ENCODE measurements around the gene SYN1. TPM values are rescaled to one million over a fixed set of nuclear protein-coding genes. Genes with fewer than 3 reads are reported as not detected.

The SYN1 gene
- total RNA-seq, 1 donor from 2014 or later: 0.12 TPM

DNA sequence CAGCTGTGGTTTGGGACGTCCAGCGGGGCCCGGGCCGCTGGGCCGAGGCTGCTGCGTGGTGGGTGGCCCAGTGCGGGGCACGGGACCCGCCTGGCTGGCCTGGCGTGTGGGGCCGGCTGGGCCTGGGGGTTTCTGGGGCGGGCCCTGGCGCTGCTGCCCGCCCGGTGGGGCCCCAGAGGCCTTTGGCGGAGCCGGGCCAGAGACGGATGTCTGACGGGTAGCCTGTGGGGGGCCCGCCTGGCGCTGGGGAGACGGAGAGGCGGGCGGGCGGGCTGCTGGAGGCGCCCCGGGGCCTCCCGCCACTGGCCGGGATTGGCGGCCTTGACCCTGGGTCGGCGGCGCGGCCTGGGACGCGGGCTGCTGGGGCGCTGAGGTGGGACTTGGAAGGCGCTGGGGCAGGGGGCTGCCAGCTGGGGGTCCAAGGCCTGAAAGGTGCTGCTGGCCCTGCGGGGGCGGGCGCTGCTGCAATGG, 45.5 kb downstream of the SYN1 start:
- no peak for DNase-seq (ENCODE audit: low read depth)
- H3K4me3 ChIP-seq (ENCODE audit: low read depth, low read length): no peak overlapping the region
- TF ChIP-seq, protein P1, sequence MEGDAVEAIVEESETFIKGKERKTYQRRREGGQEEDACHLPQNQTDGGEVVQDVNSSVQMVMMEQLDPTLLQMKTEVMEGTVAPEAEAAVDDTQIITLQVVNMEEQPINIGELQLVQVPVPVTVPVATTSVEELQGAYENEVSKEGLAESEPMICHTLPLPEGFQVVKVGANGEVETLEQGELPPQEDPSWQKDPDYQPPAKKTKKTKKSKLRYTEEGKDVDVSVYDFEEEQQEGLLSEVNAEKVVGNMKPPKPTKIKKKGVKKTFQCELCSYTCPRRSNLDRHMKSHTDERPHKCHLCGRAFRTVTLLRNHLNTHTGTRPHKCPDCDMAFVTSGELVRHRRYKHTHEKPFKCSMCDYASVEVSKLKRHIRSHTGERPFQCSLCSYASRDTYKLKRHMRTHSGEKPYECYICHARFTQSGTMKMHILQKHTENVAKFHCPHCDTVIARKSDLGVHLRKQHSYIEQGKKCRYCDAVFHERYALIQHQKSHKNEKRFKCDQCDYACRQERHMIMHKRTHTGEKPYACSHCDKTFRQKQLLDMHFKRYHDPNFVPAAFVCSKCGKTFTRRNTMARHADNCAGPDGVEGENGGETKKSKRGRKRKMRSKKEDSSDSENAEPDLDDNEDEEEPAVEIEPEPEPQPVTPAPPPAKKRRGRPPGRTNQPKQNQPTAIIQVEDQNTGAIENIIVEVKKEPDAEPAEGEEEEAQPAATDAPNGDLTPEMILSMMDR (conservative IDR thresholded peaks at IDR 0.05; ENCODE audit: low read depth, low read length): no peak

DNA sequence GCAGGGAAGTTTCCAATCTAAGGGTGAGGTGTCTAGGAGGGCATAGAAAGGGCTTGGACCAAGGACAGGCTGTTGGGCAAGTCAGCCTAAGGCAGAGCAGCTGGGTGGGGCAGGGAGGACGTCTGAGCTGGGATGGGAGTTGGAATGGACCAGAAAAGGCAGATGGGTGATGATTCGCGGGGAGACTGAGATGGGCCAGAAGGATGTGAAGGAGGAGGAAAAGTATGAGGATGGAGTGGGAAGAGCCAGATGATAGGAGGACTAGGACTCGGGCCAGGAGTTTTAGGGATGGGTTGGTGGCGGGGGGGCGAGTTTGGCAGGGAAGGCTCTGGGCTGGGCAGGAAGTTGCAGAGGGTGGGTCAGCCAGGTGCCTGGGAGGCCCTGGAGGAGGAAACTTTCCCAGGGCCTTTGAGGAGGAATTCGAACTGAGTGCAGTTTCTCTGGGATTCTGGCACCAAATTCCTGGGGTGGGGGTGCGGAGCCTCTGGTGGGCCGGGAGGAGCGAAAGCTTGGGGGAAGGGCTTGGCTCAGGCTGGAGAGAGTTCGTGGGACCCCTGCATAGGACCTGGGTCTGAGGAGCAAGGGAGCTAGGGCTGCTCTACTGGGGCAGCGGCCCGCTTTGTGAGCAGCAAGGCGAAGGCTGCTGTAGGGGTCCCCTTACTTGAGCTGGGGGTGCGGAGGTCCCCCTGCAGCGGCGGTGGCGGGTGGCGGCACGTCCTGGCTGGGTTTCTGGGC, 46.1 kb downstream of the SYN1 start:
- TF ChIP-seq, protein P1 (conservative IDR thresholded peaks at IDR 0.05; ENCODE audit: low read depth, low read length): no peak
- H3K4me3 ChIP-seq (ENCODE audit: low read depth, low read length): no peak overlapping the region
- no peak for DNase-seq (ENCODE audit: low read depth)

DNA sequence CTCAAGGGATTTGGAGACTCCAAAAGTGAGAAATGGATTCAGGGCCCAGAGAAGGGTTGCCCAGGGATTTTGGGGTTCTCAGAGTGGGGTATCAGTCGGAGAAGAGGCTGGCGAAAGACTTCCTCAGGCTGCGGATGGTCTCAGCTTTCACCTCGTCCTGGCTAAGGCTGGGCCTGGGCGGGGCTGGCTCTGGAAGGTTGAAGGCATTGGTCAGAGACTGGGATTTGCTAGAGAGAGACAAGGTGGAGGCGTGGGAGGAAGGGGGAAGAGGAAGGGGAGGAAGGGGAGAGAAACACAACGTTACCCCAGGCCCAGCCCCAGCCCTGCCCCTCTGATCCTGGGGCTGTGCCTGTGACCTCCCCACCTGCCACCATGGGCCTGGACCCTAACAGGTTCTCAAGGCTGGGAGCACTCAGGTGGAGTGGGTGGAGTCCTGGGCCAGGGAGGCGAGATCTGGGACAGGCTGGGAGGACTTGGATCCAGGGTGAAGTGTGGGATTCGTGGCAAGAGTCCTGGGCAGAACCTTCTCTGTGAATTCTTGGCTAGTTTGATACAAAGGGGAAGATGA, 46.8 kb downstream of the SYN1 start:
- DNase-seq (ENCODE audit: low read depth): no peak
- TF ChIP-seq, protein P1 (conservative IDR thresholded peaks at IDR 0.05; ENCODE audit: low read depth, low read length): no peak
- H3K4me3 ChIP-seq (ENCODE audit: low read depth, low read length): no peak overlapping the region

DNA sequence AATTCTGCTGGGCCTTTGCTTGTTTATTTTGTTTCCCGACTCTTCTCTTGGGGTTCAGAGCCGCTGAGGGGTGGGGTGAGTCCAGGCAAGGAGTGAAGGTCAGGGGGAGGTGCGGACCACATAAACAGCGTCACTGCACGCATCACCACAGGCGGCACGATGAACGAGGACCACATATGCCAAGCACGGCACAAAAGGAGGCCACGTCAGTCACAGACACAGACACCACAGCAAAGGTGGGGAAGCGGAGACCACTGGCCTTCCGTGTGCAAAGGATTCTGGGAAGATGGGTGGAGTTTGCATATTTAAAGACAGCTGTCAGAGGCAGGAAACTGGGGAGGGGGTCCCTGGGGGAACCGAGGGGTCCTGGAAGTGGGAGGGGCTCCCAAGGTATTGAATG, 47.8 kb downstream of the SYN1 start:
- DNase-seq (ENCODE audit: low read depth): no peak
- TF ChIP-seq, protein P1 (conservative IDR thresholded peaks at IDR 0.05; ENCODE audit: low read depth, low read length): no peak
- no peak overlapping the region for H3K4me3 ChIP-seq (ENCODE audit: low read depth, low read length)

DNA sequence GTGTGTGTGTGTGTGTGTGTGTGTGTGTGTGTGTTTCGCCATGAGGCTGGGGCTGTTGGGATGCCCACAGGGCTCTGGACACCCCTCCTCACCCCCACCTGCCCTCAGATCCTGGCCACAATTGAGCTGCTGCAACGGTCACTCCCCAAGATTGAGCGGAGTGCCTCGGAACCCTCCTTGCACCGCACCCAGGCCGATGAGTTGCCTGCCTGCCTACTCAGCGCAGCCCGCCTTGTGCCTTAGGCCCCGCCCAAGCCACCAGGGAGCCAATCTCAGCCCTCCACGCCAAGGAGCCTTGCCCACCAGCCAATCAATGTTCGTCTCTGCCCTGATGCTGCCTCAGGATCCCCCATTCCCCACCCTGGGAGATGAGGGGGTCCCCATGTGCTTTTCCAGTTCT, 48.4 kb downstream of the SYN1 start:
- TF ChIP-seq, protein P1 (conservative IDR thresholded peaks at IDR 0.05; ENCODE audit: low read depth, low read length): no peak
- H3K4me3 ChIP-seq (ENCODE audit: low read depth, low read length): no peak overlapping the region
- DNase-seq (ENCODE audit: low read depth): no peak

DNA sequence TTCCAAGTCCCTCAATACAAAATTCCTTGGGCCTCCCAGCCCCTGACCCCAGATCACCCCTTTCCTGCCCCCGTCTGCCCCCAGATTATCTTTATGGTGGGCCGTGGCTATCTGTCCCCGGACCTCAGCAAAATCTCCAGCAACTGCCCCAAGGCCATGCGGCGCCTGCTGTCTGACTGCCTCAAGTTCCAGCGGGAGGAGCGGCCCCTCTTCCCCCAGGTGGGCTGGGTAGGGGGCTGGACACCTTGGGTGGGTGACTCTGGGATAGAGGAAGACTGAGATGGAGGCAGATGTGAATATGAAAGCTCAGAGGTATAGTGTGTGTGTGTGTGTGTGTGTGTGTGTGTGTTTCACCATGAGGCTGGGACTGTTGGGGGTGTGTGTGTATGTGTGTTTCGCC, 48.9 kb downstream of the SYN1 start:
- H3K4me3 ChIP-seq (ENCODE audit: low read depth, low read length): no peak overlapping the region
- TF ChIP-seq, protein P1 (conservative IDR thresholded peaks at IDR 0.05; ENCODE audit: low read depth, low read length): no peak
- no peak for DNase-seq (ENCODE audit: low read depth)
